SK-N-SH (cell line): Measurements from ENCODE around the gene PRKCD. TPM values are rescaled to one million over a fixed set of nuclear protein-coding genes. Genes with fewer than 3 reads are reported as not detected.
"Not testable (repeated sequence)": the region's sequence is repeated elsewhere in the genome, so short reads cannot be mapped to it uniquely, and the experiment has no call there.

ENCODE experiments used
- CTCF ChIA-PET: fragments of 300-600, 350-600 bp; formaldehyde crosslinking; extraction: SDS; loops from one replicate; lab custom pipeline; 2021; lab: Yijun Ruan, JAX
- POLR2A ChIA-PET: fragments of 350-600 bp; sonication (Branson Sonifier 250); formaldehyde crosslinking; extraction: SDS; loops from one replicate; lab custom pipeline; 2020; ENCODE audit warnings: antibody characterized with exemption, inconsistent platforms; lab: Yijun Ruan, JAX
- DNase-seq: peaks from one replicate; pipeline ENCODE4 v3.0.0; 2012
- H2AFZ ChIP-seq: fragments of 200-600 bp; sonication (generic); 2 replicates; pipeline ENCODE4 v1.8.1; 2016; ENCODE audit warnings: antibody characterized with exemption, mild to moderate bottlenecking, low read depth
- H3F3A ChIP-seq: fragments of 200-600 bp; sonication (generic); replicated peaks from 2 replicates; pipeline ENCODE3; 2016; ENCODE audit warnings: antibody characterized with exemption, mild to moderate bottlenecking; ENCODE audit not compliant: insufficient read depth
- H3K27ac ChIP-seq, 2 experiments: fragments of 200-500 bp in 1 of 2; fragments of 200-600 bp in 1 of 2; sonication (Bioruptor generic) in 1 of 2; sonication (generic), shearing (Covaris generic) in 1 of 2; 2 replicates each; pipeline versions ENCODE4 v1.5.1 to v1.6.1; 2014 to 2016; ENCODE audit warnings: low read depth in 2 of 2, inconsistent platforms in 1 of 2, low read length in 1 of 2, mild to moderate bottlenecking in 1 of 2, mixed read lengths in 1 of 2
- H3K27me3 ChIP-seq: fragments of 200-600 bp; sonication (generic), shearing (Covaris generic); 2 replicates; pipeline ENCODE4 v1.6.1; 2016; ENCODE audit warnings: mixed run types; ENCODE audit not compliant: insufficient read depth
- H3K36me3 ChIP-seq, 2 experiments: fragments of 200-500 bp in 1 of 2; fragments of 200-600 bp in 1 of 2; sonication (Bioruptor generic) in 1 of 2; sonication (generic) in 1 of 2; replicated peaks in 1 of 2; 2 replicates each; pipeline versions ENCODE3 to v1.5.1; 2014 to 2016; ENCODE audit warnings: low read length in 1 of 2, mild to moderate bottlenecking in 1 of 2; ENCODE audit not compliant: insufficient read depth in 2 of 2, control insufficient read depth in 1 of 2
- H3K4me1 ChIP-seq, 2 experiments: fragments of 200-500 bp in 1 of 2; fragments of 200-600 bp in 1 of 2; sonication (Bioruptor generic) in 1 of 2; sonication (generic), shearing (Covaris generic) in 1 of 2; 2 replicates each; pipeline versions ENCODE4 v1.5.1 to v1.6.1; 2014 to 2016; ENCODE audit warnings: low read depth in 1 of 2, low read length in 1 of 2, mixed run types in 1 of 2; ENCODE audit not compliant: insufficient read depth in 2 of 2, control insufficient read depth in 1 of 2
- H3K4me2 ChIP-seq: fragments of 200-600 bp; sonication (generic), shearing (Covaris generic); 2 replicates; pipeline ENCODE4 v1.6.1; 2017; ENCODE audit warnings: mixed run types
- H3K4me3 ChIP-seq, 2 experiments: fragments of 200-500 bp in 1 of 2; fragments of 200-600 bp in 1 of 2; sonication (Bioruptor generic) in 1 of 2; sonication (generic), shearing (Covaris generic) in 1 of 2; 2 replicates each; pipeline versions ENCODE4 v1.5.1 to v1.8.1; 2014 to 2016; ENCODE audit warnings: low read depth in 2 of 2, inconsistent platforms in 1 of 2, low read length in 1 of 2, mild to moderate bottlenecking in 1 of 2, mixed read lengths in 1 of 2, moderate library complexity in 1 of 2
- H3K79me2 ChIP-seq: fragments of 200-600 bp; sonication (generic); 2 replicates; pipeline ENCODE4 v1.8.1; 2017; ENCODE audit warnings: mild to moderate bottlenecking; ENCODE audit not compliant: insufficient read depth
- H3K9ac ChIP-seq: fragments of 200-600 bp; sonication (generic); 2 replicates; pipeline ENCODE4 v1.6.1; 2017; ENCODE audit warnings: mixed run types
- H3K9me2 ChIP-seq: fragments of 200-600 bp; sonication (generic); 2 replicates; pipeline ENCODE4 v1.6.1; 2017; ENCODE audit warnings: mixed run types
- H3K9me3 ChIP-seq: fragments of 200-600 bp; sonication (generic); 2 replicates; pipeline ENCODE4 v1.6.1; 2017; ENCODE audit warnings: mixed run types, mild to moderate bottlenecking, moderate library complexity
- H4K20me1 ChIP-seq: fragments of 200-600 bp; sonication (generic); 2 replicates; pipeline ENCODE4 v1.6.1; 2017; ENCODE audit warnings: mild to moderate bottlenecking, mixed run types; ENCODE audit not compliant: insufficient read depth
- EP300 ChIP-seq, 2 experiments: IDR thresholded peaks; 2 replicates each; pipeline versions ENCODE4 v1.4.0 to v1.6.1; 2012; ENCODE audit warnings: borderline replicate concordance in 1 of 2, low read depth in 1 of 2, low read length in 1 of 2
- EZH2phosphoT487 ChIP-seq: fragments of 200-600 bp; sonication (generic); IDR thresholded peaks from 2 replicates; pipeline ENCODE4 v1.6.1; 2017; ENCODE audit warnings: low read depth, mixed run types, mild to moderate bottlenecking, antibody characterized with exemption, moderate library complexity, borderline replicate concordance
- FOSL2 ChIP-seq: IDR thresholded peaks from 2 replicates; pipeline ENCODE4 v1.4.0; 2012; ENCODE audit warnings: low read depth, mild to moderate bottlenecking, moderate library complexity, borderline replicate concordance
- FOXM1 ChIP-seq: IDR thresholded peaks from 2 replicates; pipeline ENCODE4 v1.4.0; 2012; ENCODE audit warnings: low read depth, mild to moderate bottlenecking
- GABPA ChIP-seq: IDR thresholded peaks from 2 replicates; pipeline ENCODE4 v1.4.0; 2012; ENCODE audit warnings: low read depth, mild to moderate bottlenecking
- GATA2 ChIP-seq: sonication (generic); formaldehyde crosslinking; IDR thresholded peaks from 2 replicates; pipeline ENCODE4 v1.5.0; 2020; ENCODE audit warnings: mild to moderate bottlenecking, missing genetic modification reagents
- JUND ChIP-seq: IDR thresholded peaks from 2 replicates; pipeline ENCODE4 v1.4.0; 2012
- MXI1 ChIP-seq: IDR thresholded peaks from 2 replicates; pipeline ENCODE4 v1.6.1; 2012; ENCODE audit warnings: mild to moderate bottlenecking, low read depth, low read length, improper control_type of control experiment
- NFIC ChIP-seq: IDR thresholded peaks from 2 replicates; pipeline ENCODE4 v1.4.0; 2012; ENCODE audit warnings: borderline replicate concordance
- NRF1 ChIP-seq: IDR thresholded peaks from 2 replicates; pipeline ENCODE4 v1.6.1; 2012; ENCODE audit warnings: low read depth, mild to moderate bottlenecking, low read length
- RXRA ChIP-seq: IDR thresholded peaks from 2 replicates; pipeline ENCODE4 v1.4.0; 2012; ENCODE audit warnings: low read depth, mild to moderate bottlenecking, borderline replicate concordance
- WGBS: methylation state at CpG from one replicate; pipeline ENCODE4 v1.1.6; 2017; ENCODE audit warnings: low lambda C conversion rate; 5-methylcytosine and 5-hydroxymethylcytosine counted together
- polyA plus RNA-seq, 3 experiments: library from polyadenylated mRNA; depleted of rRNA; stranded (reverse); fragments of >200 nt; gene quantifications; 2 replicates each; pipeline ENCODE4 v1.2.3, GENCODE V29; 2012
- TF ChIP-seq, protein P1 (sequence below): IDR thresholded peaks from 2 replicates; pipeline ENCODE4; 2012
- TF ChIP-seq, protein P2 (sequence below): fragments of 200-600 bp; sonication (generic); IDR thresholded peaks from 2 replicates; pipeline ENCODE4 v1.6.1; 2017; ENCODE audit warnings: antibody characterized with exemption, mild to moderate bottlenecking, moderate library complexity

Gene PRKCD
- polyA plus RNA-seq, 1 of the 3 experiments (the other 2 are of a cell fraction) = 29.0 TPM

DNA sequence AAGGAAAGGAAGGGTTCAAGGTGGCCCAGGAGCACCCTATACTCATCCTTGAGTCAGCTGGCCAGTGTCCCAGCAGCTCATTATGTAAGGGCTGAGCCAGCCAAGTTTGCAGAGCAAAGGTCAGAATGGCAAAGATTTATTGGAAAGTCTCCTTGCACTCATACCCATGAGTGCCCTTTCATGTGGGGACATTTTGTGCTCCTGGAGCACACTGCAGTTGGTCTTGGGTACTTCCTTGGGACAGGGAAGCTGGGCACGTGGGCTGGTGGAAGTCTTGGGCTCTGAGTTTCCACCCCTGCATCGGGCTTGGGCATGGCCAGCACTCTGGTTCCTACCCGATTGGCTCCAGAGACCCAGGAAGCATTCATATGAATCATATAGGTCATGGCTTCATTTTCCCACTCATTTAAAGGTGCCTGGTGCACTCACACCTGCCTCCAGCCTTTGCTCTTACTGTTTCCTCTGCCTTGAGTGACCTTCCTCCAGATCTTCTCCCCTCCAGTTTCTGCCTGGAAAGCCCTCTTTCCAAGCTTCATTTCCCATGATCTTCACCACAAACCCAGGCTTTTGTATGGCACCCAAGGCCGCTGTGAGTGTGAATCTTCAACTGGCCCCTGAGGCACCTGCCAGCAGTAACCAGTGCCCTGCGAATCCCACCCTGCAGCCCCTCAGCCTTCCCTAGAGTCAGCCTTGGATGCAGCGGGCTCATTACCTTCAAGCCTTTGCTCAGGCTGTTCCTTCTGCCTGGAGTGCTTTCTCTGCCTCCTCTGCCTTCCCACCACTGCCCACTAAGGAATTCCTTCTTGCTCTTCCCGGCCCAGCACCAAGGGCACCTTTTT, 10.5 kb upstream of the PRKCD start:
- 70% methylated on average over 7 of the region's 7 CpGs for WGBS
- H3K4me2 ChIP-seq = 0 out of 2 replicates have a peak overlapping the region, but pooled peaks have one; percentile 16
- no peaks in the 10 kb centered on the region for H3K27me3 ChIP-seq
- no peaks in the 10 kb centered on the region for H4K20me1 ChIP-seq
- no peak for TF ChIP-seq GABPA
- TF ChIP-seq GATA2 (CRISPR knock-in tag) = no peak
- no peak for TF ChIP-seq FOXM1
- peak; percentile 89 for TF ChIP-seq NFIC
- no peak for TF ChIP-seq NRF1
- no peak for TF ChIP-seq RXRA
- TF ChIP-seq MXI1 = no peak
- no peak; the same call in 1 of the 2 replicates for TF ChIP-seq FOSL2
- TF ChIP-seq, protein P1, sequence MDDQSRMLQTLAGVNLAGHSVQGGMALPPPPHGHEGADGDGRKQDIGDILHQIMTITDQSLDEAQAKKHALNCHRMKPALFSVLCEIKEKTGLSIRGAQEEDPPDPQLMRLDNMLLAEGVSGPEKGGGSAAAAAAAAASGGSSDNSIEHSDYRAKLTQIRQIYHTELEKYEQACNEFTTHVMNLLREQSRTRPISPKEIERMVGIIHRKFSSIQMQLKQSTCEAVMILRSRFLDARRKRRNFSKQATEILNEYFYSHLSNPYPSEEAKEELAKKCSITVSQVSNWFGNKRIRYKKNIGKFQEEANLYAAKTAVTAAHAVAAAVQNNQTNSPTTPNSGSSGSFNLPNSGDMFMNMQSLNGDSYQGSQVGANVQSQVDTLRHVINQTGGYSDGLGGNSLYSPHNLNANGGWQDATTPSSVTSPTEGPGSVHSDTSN = peak; percentile 63
- no peak for TF ChIP-seq EP300 (IDR thresholded peaks at IDR 0.05; ENCODE audit: borderline replicate concordance in 1 of 2, low read depth in 1 of 2, low read length in 1 of 2)
- H3K79me2 ChIP-seq = no peaks in the 10 kb centered on the region
- H3K27ac ChIP-seq = no peak overlapping the region
- no peak overlapping the region for H3K4me3 ChIP-seq
- no peak overlapping the region for H2AFZ ChIP-seq
- H3F3A ChIP-seq = no peaks in the 10 kb centered on the region
- no peaks in the 10 kb centered on the region for H3K9me3 ChIP-seq
- ChIA-PET CTCF (interaction anchor here (0.9 to 2.8 kb wide), 4 partner anchors 13 to 45 kb away, joined by 3 to 10 read pairs (median 6); no protein-coding TSS in a partner anchor), POLR2A (no interaction called here)
- no peak for DNase-seq
- peaks cover 0 to 5% of the 10 kb centered on the region in 2 experiments; a peak in 2 of 4 replicates for H3K4me1 ChIP-seq
- H3K9ac ChIP-seq = no peak overlapping the region
- no peaks in the 10 kb centered on the region for H3K9me2 ChIP-seq
- no peaks in the 10 kb centered on the region for H3K36me3 ChIP-seq

DNA sequence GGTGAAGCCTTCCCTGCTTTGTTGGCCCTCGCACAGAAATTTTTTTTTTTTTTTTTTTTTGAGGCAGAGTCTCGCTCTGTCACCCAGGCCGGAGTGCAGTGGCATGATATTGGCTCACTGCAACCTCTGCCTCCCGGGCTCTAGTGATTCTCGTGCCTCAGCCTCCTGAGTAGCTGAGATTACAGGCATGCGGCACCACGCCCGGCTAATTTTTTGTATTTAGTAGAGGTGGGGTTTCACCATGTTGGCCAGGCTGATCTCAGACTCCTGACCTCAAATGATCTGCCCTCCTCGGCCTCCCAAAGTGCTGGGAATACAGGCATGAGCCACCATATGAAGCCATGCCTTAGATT, 9.9 kb upstream of the PRKCD start:
- H3F3A ChIP-seq, H3K4me2 ChIP-seq, H3K27ac ChIP-seq, H2AFZ ChIP-seq, H3K9me2 ChIP-seq, H3K9me3 ChIP-seq, H3K36me3 ChIP-seq, DNase-seq, H3K4me1 ChIP-seq, H4K20me1 ChIP-seq, H3K27me3 ChIP-seq, H3K79me2 ChIP-seq, POLR2A ChIA-PET, H3K4me3 ChIP-seq, H3K9ac ChIP-seq: not testable (repeated sequence)
- CTCF ChIA-PET = interaction anchor here (0.9 to 1.7 kb wide), 2 partner anchors 15 to 45 kb away, joined by 3 to 6 read pairs; no protein-coding TSS in a partner anchor
- 97% methylated on average over 9 of the region's 9 CpGs for WGBS

DNA sequence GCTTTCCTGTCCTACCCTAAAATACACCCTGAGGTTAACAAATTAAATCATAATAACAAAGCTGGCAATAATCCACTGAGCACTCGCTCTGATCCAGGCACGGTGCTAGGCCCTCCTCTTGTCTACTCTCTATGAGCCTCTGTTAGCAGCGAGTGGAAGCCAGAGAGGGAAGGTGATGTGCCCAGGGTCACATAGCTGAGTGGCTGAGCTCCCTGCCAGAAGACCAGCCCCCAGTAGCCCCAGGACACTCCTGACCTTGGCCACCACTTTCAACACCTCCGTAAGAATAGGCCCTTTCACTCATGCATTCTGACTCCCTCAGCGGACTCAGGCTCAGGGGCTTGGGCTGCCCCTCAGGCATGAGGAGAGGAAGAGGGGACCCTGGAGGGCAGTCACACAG, 9.5 kb upstream of the PRKCD start:
- CTCF ChIA-PET = interaction anchor here (0.9 to 1.7 kb wide), 2 partner anchors 15 to 44 kb away, joined by 3 to 6 read pairs; no protein-coding TSS in a partner anchor
- TF ChIP-seq, protein P2, sequence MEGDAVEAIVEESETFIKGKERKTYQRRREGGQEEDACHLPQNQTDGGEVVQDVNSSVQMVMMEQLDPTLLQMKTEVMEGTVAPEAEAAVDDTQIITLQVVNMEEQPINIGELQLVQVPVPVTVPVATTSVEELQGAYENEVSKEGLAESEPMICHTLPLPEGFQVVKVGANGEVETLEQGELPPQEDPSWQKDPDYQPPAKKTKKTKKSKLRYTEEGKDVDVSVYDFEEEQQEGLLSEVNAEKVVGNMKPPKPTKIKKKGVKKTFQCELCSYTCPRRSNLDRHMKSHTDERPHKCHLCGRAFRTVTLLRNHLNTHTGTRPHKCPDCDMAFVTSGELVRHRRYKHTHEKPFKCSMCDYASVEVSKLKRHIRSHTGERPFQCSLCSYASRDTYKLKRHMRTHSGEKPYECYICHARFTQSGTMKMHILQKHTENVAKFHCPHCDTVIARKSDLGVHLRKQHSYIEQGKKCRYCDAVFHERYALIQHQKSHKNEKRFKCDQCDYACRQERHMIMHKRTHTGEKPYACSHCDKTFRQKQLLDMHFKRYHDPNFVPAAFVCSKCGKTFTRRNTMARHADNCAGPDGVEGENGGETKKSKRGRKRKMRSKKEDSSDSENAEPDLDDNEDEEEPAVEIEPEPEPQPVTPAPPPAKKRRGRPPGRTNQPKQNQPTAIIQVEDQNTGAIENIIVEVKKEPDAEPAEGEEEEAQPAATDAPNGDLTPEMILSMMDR = no peak
- TF ChIP-seq RXRA = no peak
- TF ChIP-seq, protein P1 = no peak
- no peak for TF ChIP-seq EZH2phosphoT487
- no peak for TF ChIP-seq JUND

More for the DNA sequence above, 9.5 kb upstream of the PRKCD start:
- Histone ChIP-seq H3K4me2 (no peak overlapping the region), H3K9me2 (no peaks in the 10 kb centered on the region), H3K9ac (no peak overlapping the region), H3K36me3 (no peaks in the 10 kb centered on the region), H2AFZ (no peak overlapping the region), H3K4me3 (no peak overlapping the region), H3K4me1 (peaks cover 0 to 5% of the 10 kb centered on the region in 2 experiments; a peak in 2 of 4 replicates), H3K9me3 (no peaks in the 10 kb centered on the region), H4K20me1 (no peaks in the 10 kb centered on the region), H3K27ac (no peak overlapping the region), H3F3A (no peaks in the 10 kb centered on the region), H3K27me3 (no peaks in the 10 kb centered on the region), H3K79me2 (no peaks in the 10 kb centered on the region)
- 100% methylated on average over 5 of the region's 5 CpGs for WGBS
- POLR2A ChIA-PET = no interaction called here
- no peak for DNase-seq
